MCF 10A (cell line): Measurements from ENCODE around the gene TMEM170B. TPM values are rescaled to one million over a fixed set of nuclear protein-coding genes. Genes with fewer than 3 reads are reported as not detected.

Experiments used
- BruUV-seq: library from RNA; stranded (reverse); fragments of 400-500 nt; replicated peaks from 2 replicates; lab custom pipeline; 2021; lab: Mats Ljungman, UMichigan
- CTCF ChIA-PET: fragments of 300-600 bp; sonication (Branson Sonifier 250); formaldehyde crosslinking; extraction: SDS; loops from one replicate; lab custom pipeline; 2021; ENCODE audit warnings: antibody characterized with exemption, inconsistent platforms; lab: Yijun Ruan, JAX
- POLR2A ChIA-PET: fragments of 300-600, 350-650 bp; sonication (Branson Sonifier 250); formaldehyde crosslinking; extraction: SDS; loops from one replicate; lab custom pipeline; 2020; ENCODE audit warnings: antibody characterized with exemption, inconsistent platforms; lab: Yijun Ruan, JAX
- DNase-seq: peaks from one replicate; pipeline ENCODE4 v3.0.0-alpha.2; 2018; ENCODE audit not compliant: unreplicated experiment
- H3K27ac Mint-ChIP-seq: one replicate; pipeline ENCODE4 v1.8.0; 2022; ENCODE audit warnings: mild to moderate bottlenecking, low read depth, mixed read lengths; ENCODE audit not compliant: unreplicated experiment
- H3K27me3 Mint-ChIP-seq: one replicate; pipeline ENCODE4 v1.8.0; 2022; ENCODE audit warnings: mixed read lengths; ENCODE audit not compliant: insufficient read depth, unreplicated experiment
- H3K36me3 Mint-ChIP-seq: one replicate; pipeline ENCODE4 v1.8.0; 2022; ENCODE audit warnings: mild to moderate bottlenecking, moderate library complexity, mixed read lengths; ENCODE audit not compliant: insufficient read depth, unreplicated experiment
- H3K4me1 Mint-ChIP-seq: one replicate; pipeline ENCODE4 v1.8.0; 2022; ENCODE audit warnings: mixed read lengths; ENCODE audit not compliant: insufficient read depth, unreplicated experiment
- H3K4me3 Mint-ChIP-seq: one replicate; pipeline ENCODE4 v1.8.0; 2022; ENCODE audit warnings: mild to moderate bottlenecking, moderate library complexity, mixed read lengths; ENCODE audit not compliant: unreplicated experiment
- H3K9me3 Mint-ChIP-seq: one replicate; pipeline ENCODE4 v1.8.0; 2022; ENCODE audit warnings: mixed read lengths; ENCODE audit not compliant: unreplicated experiment
- intact Hi-C: fragments of 100-400 bp; cut with micrococcal nuclease; formaldehyde crosslinking; loops from 2 replicates; pipeline ENCODE4 v1.14.1; 2022
- total RNA-seq: library from RNA; stranded (reverse); gene quantifications from 2 replicates; pipeline ENCODE4 v1.2.3, GENCODE V29; 2022
- TF ChIP-seq, protein P1 (sequence below): fragments of 200-600 bp; IDR thresholded peaks from one replicate; pipeline ENCODE4 v1.8.0; 2022; ENCODE audit warnings: antibody characterized with exemption, mild to moderate bottlenecking; ENCODE audit not compliant: unreplicated experiment

TMEM170B gene
- total RNA-seq, 1 experiment from 2014 or later = 0.70 TPM

DNA sequence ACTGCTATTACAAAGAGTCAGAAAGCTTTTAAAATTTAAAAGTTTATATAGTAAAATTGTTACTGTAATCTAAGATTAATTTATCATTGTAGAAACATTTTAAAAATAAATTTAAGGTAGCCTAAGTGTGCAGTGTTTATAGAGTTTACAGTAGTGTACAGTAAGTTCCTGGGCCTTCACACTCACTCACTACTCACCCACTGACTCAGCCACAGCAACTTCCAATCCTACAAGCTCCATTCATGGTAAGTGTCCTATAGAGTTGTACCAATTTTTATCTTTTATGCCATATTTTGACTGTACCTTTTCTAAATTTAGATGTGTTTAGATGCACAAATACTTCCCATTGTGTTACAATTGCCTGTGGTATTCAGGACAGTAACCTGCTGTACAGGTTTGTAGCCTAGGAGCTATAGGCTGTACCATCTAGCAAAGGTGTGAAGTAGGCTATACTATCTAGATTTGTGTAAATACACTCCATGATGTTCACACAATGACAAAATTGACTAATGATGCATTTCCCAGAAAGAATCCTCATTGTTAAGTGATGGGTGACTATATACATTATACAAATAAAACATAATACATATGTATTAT is 10.2 kb upstream of the TMEM170B start:
- ChIA-PET CTCF (interaction anchor here (0.6 to 2.4 kb wide), 5 partner anchors 23 to 573 kb away, joined by 3 to 7 read pairs (median 4); no protein-coding TSS in a partner anchor), POLR2A (interaction anchor here (1.2 to 2.1 kb wide), 2 partner anchors 294 to 320 kb away, joined by 4 read pairs; partner anchors contain the start of gene NEDD9)
- intact Hi-C loops = no loop called here
- no peak overlapping the region for H3K27ac Mint-ChIP-seq
- no peak overlapping the region for H3K4me3 Mint-ChIP-seq
- TF ChIP-seq, protein P1, sequence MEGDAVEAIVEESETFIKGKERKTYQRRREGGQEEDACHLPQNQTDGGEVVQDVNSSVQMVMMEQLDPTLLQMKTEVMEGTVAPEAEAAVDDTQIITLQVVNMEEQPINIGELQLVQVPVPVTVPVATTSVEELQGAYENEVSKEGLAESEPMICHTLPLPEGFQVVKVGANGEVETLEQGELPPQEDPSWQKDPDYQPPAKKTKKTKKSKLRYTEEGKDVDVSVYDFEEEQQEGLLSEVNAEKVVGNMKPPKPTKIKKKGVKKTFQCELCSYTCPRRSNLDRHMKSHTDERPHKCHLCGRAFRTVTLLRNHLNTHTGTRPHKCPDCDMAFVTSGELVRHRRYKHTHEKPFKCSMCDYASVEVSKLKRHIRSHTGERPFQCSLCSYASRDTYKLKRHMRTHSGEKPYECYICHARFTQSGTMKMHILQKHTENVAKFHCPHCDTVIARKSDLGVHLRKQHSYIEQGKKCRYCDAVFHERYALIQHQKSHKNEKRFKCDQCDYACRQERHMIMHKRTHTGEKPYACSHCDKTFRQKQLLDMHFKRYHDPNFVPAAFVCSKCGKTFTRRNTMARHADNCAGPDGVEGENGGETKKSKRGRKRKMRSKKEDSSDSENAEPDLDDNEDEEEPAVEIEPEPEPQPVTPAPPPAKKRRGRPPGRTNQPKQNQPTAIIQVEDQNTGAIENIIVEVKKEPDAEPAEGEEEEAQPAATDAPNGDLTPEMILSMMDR = no peak
- no peaks in the 10 kb centered on the region for H3K4me1 Mint-ChIP-seq
- no TSS peak for BruUV-seq
- H3K27me3 Mint-ChIP-seq = peaks cover 15% of the 10 kb centered on the region
- peaks cover 4% of the 10 kb centered on the region for H3K36me3 Mint-ChIP-seq
- DNase-seq = no peak
- H3K9me3 Mint-ChIP-seq = no peaks in the 10 kb centered on the region

DNA sequence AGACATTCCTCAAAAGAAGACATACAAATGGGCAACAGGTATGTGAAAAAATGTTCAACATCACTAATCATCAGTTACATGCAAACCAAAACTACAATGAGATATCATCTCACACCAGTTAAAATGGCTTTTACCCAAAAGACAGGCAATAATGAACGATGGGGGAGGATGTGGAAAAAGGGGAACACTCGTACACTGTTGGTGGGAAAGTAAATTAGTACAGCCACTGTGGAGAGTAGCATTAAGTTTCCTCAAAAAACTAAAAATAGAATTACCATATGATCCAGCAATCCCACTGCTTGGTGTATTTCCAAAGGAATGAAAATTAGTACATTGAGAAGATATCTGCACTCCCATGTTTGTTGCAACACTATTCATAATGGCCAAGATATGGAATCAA is 8.6 kb upstream of the TMEM170B start:
- Mint-ChIP-seq H3K27ac (no peak overlapping the region), H3K36me3 (peaks cover 4% of the 10 kb centered on the region), H3K4me1 (no peaks in the 10 kb centered on the region), H3K9me3 (no peaks in the 10 kb centered on the region), H3K27me3 (peaks cover 29% of the 10 kb centered on the region), H3K4me3 (no peak overlapping the region)
- CTCF ChIA-PET = no interaction called here
- TF ChIP-seq, protein P1 = no peak
- POLR2A ChIA-PET = no interaction called here
- DNase-seq = no peak
- intact Hi-C loops = no loop called here
- no TSS peak for BruUV-seq

DNA sequence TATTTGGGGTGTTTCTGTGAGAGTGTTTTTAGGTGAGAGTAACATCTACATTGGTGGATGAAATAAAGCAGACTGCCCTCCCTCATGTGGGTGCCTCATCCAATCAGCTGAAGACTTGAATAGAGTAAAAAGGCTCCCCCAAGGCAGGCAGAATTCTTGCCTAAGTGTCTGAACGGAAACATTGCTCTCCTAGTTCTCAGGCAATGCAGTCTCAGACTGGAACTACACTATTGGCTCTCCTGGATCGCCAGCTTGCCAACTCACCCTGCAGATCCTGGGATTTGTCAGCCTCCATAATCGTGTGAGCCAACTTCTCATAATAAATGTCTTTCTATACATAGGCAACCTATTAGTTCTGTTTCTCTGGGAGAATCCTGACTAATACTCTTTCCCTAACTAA is 5.5 kb upstream of the TMEM170B start:
- no TSS peak for BruUV-seq
- no peak overlapping the region for H3K27ac Mint-ChIP-seq
- H3K4me1 Mint-ChIP-seq = no peaks in the 10 kb centered on the region
- H3K4me3 Mint-ChIP-seq = no peak overlapping the region
- H3K9me3 Mint-ChIP-seq = no peaks in the 10 kb centered on the region
- H3K36me3 Mint-ChIP-seq = peaks cover 4% of the 10 kb centered on the region
- peaks cover 29% of the 10 kb centered on the region for H3K27me3 Mint-ChIP-seq
- no peak for DNase-seq
- intact Hi-C loops = no loop called here
- CTCF ChIA-PET = interaction anchor here (1.1 kb wide), 1 partner anchor 35 kb away, joined by 3 read pairs; no protein-coding TSS in a partner anchor
- POLR2A ChIA-PET = no interaction called here
- TF ChIP-seq, protein P1 = no peak

DNA sequence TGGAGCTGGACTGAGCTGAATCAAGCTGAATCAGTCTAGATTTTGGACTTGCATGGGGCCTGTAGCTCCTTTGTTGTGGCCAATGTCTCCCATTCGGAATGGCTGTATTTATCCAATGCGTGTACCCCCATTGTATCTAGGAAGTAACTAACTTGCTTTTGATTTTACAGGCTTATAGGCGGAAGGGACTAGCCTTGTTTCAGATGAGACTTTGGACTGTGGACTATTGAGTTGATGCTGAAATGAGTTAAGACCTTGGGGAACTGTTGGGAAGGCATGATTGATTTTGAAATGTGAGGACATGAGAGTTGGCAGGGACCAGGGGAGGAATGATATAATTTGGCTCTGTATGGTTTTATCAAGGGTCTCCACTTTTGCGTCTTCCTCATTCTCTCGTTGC is 3.0 kb upstream of the TMEM170B start:
- CTCF ChIA-PET = no interaction called here
- DNase-seq = no peak
- TF ChIP-seq, protein P1 = no peak
- Mint-ChIP-seq H3K4me3 (no peak overlapping the region), H3K27ac (no peak overlapping the region), H3K27me3 (peaks cover 29% of the 10 kb centered on the region), H3K4me1 (no peaks in the 10 kb centered on the region), H3K36me3 (peaks cover 4% of the 10 kb centered on the region), H3K9me3 (no peaks in the 10 kb centered on the region)
- intact Hi-C loops = no loop called here
- BruUV-seq = no TSS peak
- POLR2A ChIA-PET = no interaction called here
